GM12873 (cell line): Measurements from ENCODE around the gene DKK2.
A peak's percentile ranks its signal among the peaks of the same experiment; 100 is the strongest.

Experiments used
- CTCF ChIP-seq: IDR thresholded peaks from 2 replicates; pipeline ENCODE4 v1.5.1; 2012; ENCODE audit warnings: low read depth, mild to moderate bottlenecking, moderate library complexity, low read length, control low read depth; ENCODE audit not compliant: insufficient read depth; ENCODE audit errors: missing control alignments

DKK2 gene

GRCh38 chr4:107065201-107065600 lies 29.1 kb upstream of the DKK2 start:
- no peak for TF ChIP-seq CTCF

- TF ChIP-seq CTCF, result no peak
Measured at GRCh38 chr4:107060388-107060787, 24.3 kb upstream of the DKK2 start.

GRCh38 chr4:107058828-107059227 lies 22.7 kb upstream of the DKK2 start:
- no peak for TF ChIP-seq CTCF

- TF ChIP-seq CTCF, result peak; percentile 61
Measured at GRCh38 chr4:107050525-107051135, 14.5 kb upstream of the DKK2 start.

- no peak for TF ChIP-seq CTCF
Measured at GRCh38 chr4:107046261-107046660, 10.1 kb upstream of the DKK2 start.

GRCh38 chr4:107044170-107044569 lies 8.1 kb upstream of the DKK2 start:
- TF ChIP-seq CTCF, result peak; percentile 18

GRCh38 chr4:107037199-107037584 lies 1.1 kb upstream of the DKK2 start:
- TF ChIP-seq CTCF, result peak; percentile 28

GRCh38 chr4:107036584-107037198 lies 578 bp upstream of the DKK2 start:
- no peak for TF ChIP-seq CTCF
